IMR-90 (cell line): ENCODE measurements around the gene YJEFN3. TPM values are rescaled to one million over a fixed set of nuclear protein-coding genes. Genes with fewer than 3 reads are reported as not detected.
A peak's percentile ranks its signal among the peaks of the same experiment; 100 is the strongest.

Experiments
- ATAC-seq: fragments of 200-7000 bp; cut with Tn5 transposase; 2 replicates; pipeline ENCODE4 v1.9.1; 2020; ENCODE audit warnings: low read depth, mild to moderate bottlenecking, moderate library complexity
- BruUV-seq: library from RNA; stranded (reverse); fragments of 400-500 nt; replicated peaks from 2 replicates; lab custom pipeline; 2021; lab: Mats Ljungman, UMichigan
- CTCF ChIA-PET: fragments of 300-600 bp; formaldehyde crosslinking; extraction: SDS; loops from one replicate; lab custom pipeline; 2021; ENCODE audit warnings: antibody characterized with exemption; lab: Yijun Ruan, JAX
- POLR2A ChIA-PET: fragments of 300-600 bp; sonication (Branson Sonifier 250); formaldehyde crosslinking; loops from one replicate; lab custom pipeline; 2022; ENCODE audit warnings: antibody characterized with exemption; ENCODE audit not compliant: unreplicated experiment; lab: Charles Lee
- DNase-seq: peaks from one replicate; pipeline ENCODE4 v3.0.0; 2013
- H2AFZ ChIP-seq: replicated peaks from 2 replicates; pipeline ENCODE3; 2013; ENCODE audit warnings: low read length, mild to moderate bottlenecking; ENCODE audit not compliant: poor library complexity
- H2AK5ac ChIP-seq: 2 replicates; pipeline ENCODE4 v1.6.1; 2013; ENCODE audit warnings: low read depth, low read length, inconsistent platforms
- H2AK9ac ChIP-seq: replicated peaks from 2 replicates; pipeline ENCODE3; 2013; ENCODE audit warnings: mild to moderate bottlenecking, low read depth, low read length, moderate library complexity; ENCODE audit not compliant: poor library complexity
- H2BK120ac ChIP-seq: 2 replicates; pipeline ENCODE4 v1.6.1; 2013; ENCODE audit warnings: low read depth, low read length, inconsistent platforms
- H2BK15ac ChIP-seq: 3 replicates; pipeline ENCODE4 v1.6.1; 2013; ENCODE audit warnings: low read depth, low read length, inconsistent platforms
- H2BK20ac ChIP-seq: 2 replicates; pipeline ENCODE4 v1.6.1; 2013; ENCODE audit warnings: low read depth, mild to moderate bottlenecking, inconsistent platforms, low read length, moderate library complexity
- H2BK5ac ChIP-seq: 2 replicates; pipeline ENCODE4 v1.6.1; 2013; ENCODE audit warnings: mild to moderate bottlenecking, low read depth, low read length, inconsistent platforms; ENCODE audit not compliant: poor library complexity, severe bottlenecking
- H3K14ac ChIP-seq: replicated peaks from 2 replicates; pipeline ENCODE4 v1.6.1; 2013; ENCODE audit warnings: low read depth, low read length, inconsistent platforms
- H3K18ac ChIP-seq: 2 replicates; pipeline ENCODE4 v1.6.1; 2013; ENCODE audit warnings: low read depth, low read length, control low read depth
- H3K23ac ChIP-seq: 2 replicates; pipeline ENCODE4 v1.6.1; 2013; ENCODE audit warnings: low read depth, low read length, inconsistent platforms
- H3K27ac ChIP-seq: 2 replicates; pipeline ENCODE4 v1.5.1; 2013; ENCODE audit warnings: mild to moderate bottlenecking, control low read depth, low read length; ENCODE audit not compliant: insufficient read depth
- H3K27me3 ChIP-seq: 2 replicates; pipeline ENCODE4 v1.6.1; 2013; ENCODE audit warnings: low read length; ENCODE audit not compliant: control insufficient read depth, insufficient read depth
- H3K36me3 ChIP-seq: 2 replicates; pipeline ENCODE4 v1.6.1; 2013; ENCODE audit warnings: low read length, mixed read lengths; ENCODE audit not compliant: control insufficient read depth, insufficient read depth
- H3K4ac ChIP-seq: 2 replicates; pipeline ENCODE4 v1.6.1; 2013; ENCODE audit warnings: low read depth, low read length, inconsistent platforms
- H3K4me1 ChIP-seq: 2 replicates; pipeline ENCODE4 v1.6.1; 2013; ENCODE audit warnings: low read length, mixed read lengths; ENCODE audit not compliant: control insufficient read depth, insufficient read depth
- H3K4me2 ChIP-seq: 2 replicates; pipeline ENCODE4 v1.6.1; 2013; ENCODE audit warnings: low read depth, mild to moderate bottlenecking, control low read depth, low read length, moderate library complexity
- H3K4me3 ChIP-seq: 2 replicates; pipeline ENCODE4 v1.5.1; 2013; ENCODE audit warnings: low read depth, mild to moderate bottlenecking, control low read depth, low read length, moderate library complexity; ENCODE audit not compliant: insufficient read depth
- H3K56ac ChIP-seq: 2 replicates; pipeline ENCODE4 v1.6.1; 2013; ENCODE audit warnings: low read length, inconsistent platforms; ENCODE audit not compliant: insufficient read depth; ENCODE audit errors: extremely low read depth
- H3K79me1 ChIP-seq, 2 experiments: 2 replicates each; pipeline ENCODE4 v1.6.1; 2013; ENCODE audit warnings: low read length in 2 of 2, inconsistent platforms in 1 of 2, low read depth in 1 of 2
- H3K9ac ChIP-seq: 2 replicates; pipeline ENCODE4 v1.6.1; 2013; ENCODE audit warnings: low read depth, low read length, control low read depth
- H3K9me1 ChIP-seq: 2 replicates; pipeline ENCODE4 v1.6.1; 2013; ENCODE audit warnings: low read length, inconsistent platforms; ENCODE audit not compliant: insufficient read depth
- H3K9me3 ChIP-seq: 2 replicates; pipeline ENCODE4 v1.6.1; 2013; ENCODE audit warnings: low read length; ENCODE audit not compliant: control insufficient read depth, insufficient read depth
- H4K20me1 ChIP-seq: 2 replicates; pipeline ENCODE4 v1.6.1; 2013; ENCODE audit warnings: low read length, inconsistent platforms; ENCODE audit not compliant: insufficient read depth
- H4K5ac ChIP-seq: 2 replicates; pipeline ENCODE4 v1.6.1; 2013; ENCODE audit warnings: mild to moderate bottlenecking, low read depth, low read length, control low read depth
- H4K8ac ChIP-seq, 2 experiments: 2 replicates each; pipeline ENCODE4 v1.6.1; 2013; ENCODE audit warnings: low read depth in 2 of 2, low read length in 2 of 2, control low read depth in 1 of 2, inconsistent platforms in 1 of 2
- H4K91ac ChIP-seq: 2 replicates; pipeline ENCODE4 v1.6.1; 2013; ENCODE audit warnings: low read depth, low read length, inconsistent platforms; ENCODE audit not compliant: insufficient read depth
- BHLHE40 ChIP-seq: fragments of 150-350 bp; IDR thresholded peaks from 2 replicates; pipeline ENCODE4 v1.6.1; 2016; ENCODE audit warnings: mild to moderate bottlenecking, low read depth, low read length
- CEBPB ChIP-seq: IDR thresholded peaks from 2 replicates; pipeline ENCODE4 v1.6.1; 2012; ENCODE audit warnings: low read depth, low read length, improper control_type of control experiment
- CHD1 ChIP-seq: IDR thresholded peaks from 2 replicates; pipeline ENCODE4 v1.6.1; 2012; ENCODE audit warnings: low read depth, low read length, improper control_type of control experiment
- CTCF ChIP-seq: conservative IDR thresholded peaks from 2 replicates; pipeline ENCODE4 v1.5.1; 2012; ENCODE audit warnings: mild to moderate bottlenecking, low read depth, low read length, improper control_type of control experiment
- FOS ChIP-seq: fragments of 150-350 bp; IDR thresholded peaks from 2 replicates; pipeline ENCODE4 v1.6.1; 2016; ENCODE audit warnings: low read depth, low read length
- MAFK ChIP-seq: IDR thresholded peaks from 2 replicates; pipeline ENCODE4 v1.6.1; 2012; ENCODE audit warnings: low read depth, low read length, improper control_type of control experiment
- MAZ ChIP-seq: IDR thresholded peaks from 2 replicates; pipeline ENCODE4 v1.6.1; 2012; ENCODE audit warnings: low read depth, mild to moderate bottlenecking, low read length, improper control_type of control experiment, moderate library complexity, borderline replicate concordance
- POLR2A ChIP-seq: IDR thresholded peaks from 2 replicates; pipeline ENCODE4 v1.6.1; 2012; ENCODE audit warnings: mild to moderate bottlenecking, low read depth, low read length
- RAD21 ChIP-seq: IDR thresholded peaks from 2 replicates; pipeline ENCODE4 v1.6.1; 2012; ENCODE audit warnings: low read length, improper control_type of control experiment
- RCOR1 ChIP-seq: IDR thresholded peaks from 2 replicates; pipeline ENCODE4 v1.6.1; 2012; ENCODE audit warnings: mild to moderate bottlenecking, low read length, improper control_type of control experiment; ENCODE audit not compliant: insufficient replicate concordance
- RFX5 ChIP-seq: IDR thresholded peaks from 2 replicates; pipeline ENCODE4 v1.8.0; 2012; ENCODE audit warnings: low read depth, mild to moderate bottlenecking, low read length, moderate library complexity
- SMC3 ChIP-seq: fragments of 150-350 bp; IDR thresholded peaks from 2 replicates; pipeline ENCODE4 v1.6.1; 2016; ENCODE audit warnings: low read depth, mild to moderate bottlenecking, antibody characterized with exemption, low read length, moderate library complexity
- WGBS, 2 experiments: methylation state at CpG; one replicate each; pipeline versions ENCODE4 v1.1.5 to v1.1.7; 2013; ENCODE audit warnings: missing lambda C conversion rate in 2 of 2; ENCODE audit not compliant: insufficient read length in 1 of 2; ENCODE audit errors: extremely low coverage in 2 of 2; 5-methylcytosine and 5-hydroxymethylcytosine counted together
- dilution Hi-C: fragments of 300-500 bp; cut with HindIII; formaldehyde crosslinking; loops from one replicate; pipeline ENCODE4 v1.14.3; 2018; ENCODE audit warnings: low sequenced_read_pairs; ENCODE audit not compliant: unreplicated experiment
- in situ Hi-C: fragments of 300-500 bp; cut with MboI; formaldehyde crosslinking; loops from 3 replicates; pipeline ENCODE4 v1.14.3; 2019; ENCODE audit warnings: low sequenced_read_pairs, inconsistent platforms, mixed read lengths
- intact Hi-C: fragments of 100-400 bp; cut with micrococcal nuclease; formaldehyde crosslinking; loops from 2 replicates; pipeline ENCODE4 v1.10.0; 2022
- polyA plus RNA-seq, 3 experiments: library from polyadenylated mRNA; depleted of rRNA; stranded (reverse); fragments of >200 nt; gene quantifications; 2 replicates each; pipeline ENCODE4 v1.2.3, GENCODE V29; 2012; ENCODE audit warnings: low replicate concordance in 1 of 3
- total RNA-seq: library from RNA; depleted of rRNA; stranded (reverse); fragments of >200 nt; gene quantifications from 2 replicates; pipeline ENCODE4 v1.2.3, GENCODE V29; 2012
- TF ChIP-seq, protein P1 (sequence below): fragments of 150-350 bp; IDR thresholded peaks from 2 replicates; pipeline ENCODE4 v1.6.1; 2016; ENCODE audit warnings: low read depth, mild to moderate bottlenecking, low read length, moderate library complexity, borderline replicate concordance
- TF ChIP-seq, protein P2 (sequence below): fragments of 150-350 bp; IDR thresholded peaks from 2 replicates; pipeline ENCODE4 v1.6.1; 2017; ENCODE audit warnings: mild to moderate bottlenecking, antibody characterized with exemption, low read length, low read depth

YJEFN3 gene
- total and polyA plus RNA-seq, 2 of the 4 experiments (the other 2 are of a cell fraction), result 0.72 to 4.0 TPM

GRCh38 chr19:19486343-19487076 lies 42.2 kb upstream of the YJEFN3 start:
- in situ Hi-C loops, result no loop called here
- no peak overlapping the region for H3K18ac ChIP-seq
- dilution Hi-C loops, result no loop called here
- DNase-seq, result no peak
- no peak overlapping the region for H2AFZ ChIP-seq
- 89% methylated on average over 4 of the region's 15 CpGs; no CpG with 5 or more reads in 1 of the 2 experiments for WGBS, 2 experiments
- no peak overlapping the region for H3K9ac ChIP-seq
- ChIA-PET POLR2A (no interaction called here), CTCF (no interaction called here)
- peaks cover 8% of the 10 kb centered on the region; the same call in 1 of the 2 replicates for H4K20me1 ChIP-seq
- TF ChIP-seq RAD21 (no peak), MAZ (no peak), FOS (no peak), RFX5 (no peak), POLR2A (no peak), CHD1 (no peak), SMC3 (no peak), MAFK (no peak), BHLHE40 (no peak), RCOR1 (no peak), CTCF (no peak), CEBPB (no peak)
- TF ChIP-seq, protein P1, sequence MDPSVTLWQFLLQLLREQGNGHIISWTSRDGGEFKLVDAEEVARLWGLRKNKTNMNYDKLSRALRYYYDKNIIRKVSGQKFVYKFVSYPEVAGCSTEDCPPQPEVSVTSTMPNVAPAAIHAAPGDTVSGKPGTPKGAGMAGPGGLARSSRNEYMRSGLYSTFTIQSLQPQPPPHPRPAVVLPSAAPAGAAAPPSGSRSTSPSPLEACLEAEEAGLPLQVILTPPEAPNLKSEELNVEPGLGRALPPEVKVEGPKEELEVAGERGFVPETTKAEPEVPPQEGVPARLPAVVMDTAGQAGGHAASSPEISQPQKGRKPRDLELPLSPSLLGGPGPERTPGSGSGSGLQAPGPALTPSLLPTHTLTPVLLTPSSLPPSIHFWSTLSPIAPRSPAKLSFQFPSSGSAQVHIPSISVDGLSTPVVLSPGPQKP, result no peak
- TF ChIP-seq, protein P2, sequence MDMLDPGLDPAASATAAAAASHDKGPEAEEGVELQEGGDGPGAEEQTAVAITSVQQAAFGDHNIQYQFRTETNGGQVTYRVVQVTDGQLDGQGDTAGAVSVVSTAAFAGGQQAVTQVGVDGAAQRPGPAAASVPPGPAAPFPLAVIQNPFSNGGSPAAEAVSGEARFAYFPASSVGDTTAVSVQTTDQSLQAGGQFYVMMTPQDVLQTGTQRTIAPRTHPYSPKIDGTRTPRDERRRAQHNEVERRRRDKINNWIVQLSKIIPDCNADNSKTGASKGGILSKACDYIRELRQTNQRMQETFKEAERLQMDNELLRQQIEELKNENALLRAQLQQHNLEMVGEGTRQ, result no peak
- H3K56ac ChIP-seq, result no peak overlapping the region
- no TSS peak for BruUV-seq
- peak overlapping the region; percentile 35 for H2AK9ac ChIP-seq
- H2AK5ac ChIP-seq, result no peak overlapping the region
- H3K4me3 ChIP-seq, result no peak overlapping the region
- no peak overlapping the region for H4K91ac ChIP-seq
- peak overlapping the region; percentile 4 for H2BK5ac ChIP-seq
- peak overlapping the region; percentile 59; the same call in 1 of the 2 replicates for H3K4ac ChIP-seq
- no peaks in the 10 kb centered on the region for H3K9me3 ChIP-seq
- peak overlapping the region; percentile 4; the same call in 1 of the 2 replicates for H3K27ac ChIP-seq
- no peak overlapping the region for H3K23ac ChIP-seq
- H3K79me1 ChIP-seq, result peaks cover 19 to 85% of the 10 kb centered on the region in 2 experiments
- H3K36me3 ChIP-seq, result peaks cover 4% of the 10 kb centered on the region; the same call in 1 of the 2 replicates
- H4K8ac ChIP-seq, result no peak overlapping the region
- H3K4me1 ChIP-seq, result peaks cover 45% of the 10 kb centered on the region
- no peak overlapping the region for H2BK120ac ChIP-seq
- H3K27me3 ChIP-seq, result no peaks in the 10 kb centered on the region
- H3K9me1 ChIP-seq, result peaks cover 26% of the 10 kb centered on the region
- no peak overlapping the region for H2BK15ac ChIP-seq
- no peak for ATAC-seq
- H2BK20ac ChIP-seq, result no peak overlapping the region
- no peak overlapping the region for H4K5ac ChIP-seq
- intact Hi-C loops, result loop anchor here (5.0 kb wide), 1 partner anchor 99 kb away; no protein-coding TSS in a partner anchor
- no peak overlapping the region for H3K14ac ChIP-seq
- H3K4me2 ChIP-seq, result no peak overlapping the region
